SK-N-SH (cell line): ENCODE measurements around the gene KRTAP20-4. TPM values are rescaled to one million over a fixed set of nuclear protein-coding genes. Genes with fewer than 3 reads are reported as not detected.

Source experiments
- CTCF ChIA-PET: fragments of 300-600, 350-600 bp; formaldehyde crosslinking; extraction: SDS; loops from one replicate; lab custom pipeline; 2021; lab: Yijun Ruan, JAX
- POLR2A ChIA-PET: fragments of 350-600 bp; sonication (Branson Sonifier 250); formaldehyde crosslinking; extraction: SDS; loops from one replicate; lab custom pipeline; 2020; ENCODE audit warnings: antibody characterized with exemption, inconsistent platforms; lab: Yijun Ruan, JAX
- DNase-seq: peaks from one replicate; pipeline ENCODE4 v3.0.0; 2012
- H2AFZ ChIP-seq: fragments of 200-600 bp; sonication (generic); 2 replicates; pipeline ENCODE4 v1.8.1; 2016; ENCODE audit warnings: antibody characterized with exemption, mild to moderate bottlenecking, low read depth
- H3F3A ChIP-seq: fragments of 200-600 bp; sonication (generic); replicated peaks from 2 replicates; pipeline ENCODE3; 2016; ENCODE audit warnings: antibody characterized with exemption, mild to moderate bottlenecking; ENCODE audit not compliant: insufficient read depth
- H3K27ac ChIP-seq, 2 experiments: fragments of 200-500 bp in 1 of 2; fragments of 200-600 bp in 1 of 2; sonication (Bioruptor generic) in 1 of 2; sonication (generic), shearing (Covaris generic) in 1 of 2; 2 replicates each; pipeline versions ENCODE4 v1.5.1 to v1.6.1; 2014 to 2016; ENCODE audit warnings: low read depth in 2 of 2, inconsistent platforms in 1 of 2, low read length in 1 of 2, mild to moderate bottlenecking in 1 of 2, mixed read lengths in 1 of 2
- H3K27me3 ChIP-seq: fragments of 200-600 bp; sonication (generic), shearing (Covaris generic); 2 replicates; pipeline ENCODE4 v1.6.1; 2016; ENCODE audit warnings: mixed run types; ENCODE audit not compliant: insufficient read depth
- H3K36me3 ChIP-seq, 2 experiments: fragments of 200-500 bp in 1 of 2; fragments of 200-600 bp in 1 of 2; sonication (Bioruptor generic) in 1 of 2; sonication (generic) in 1 of 2; replicated peaks in 1 of 2; 2 replicates each; pipeline versions ENCODE3 to v1.5.1; 2014 to 2016; ENCODE audit warnings: low read length in 1 of 2, mild to moderate bottlenecking in 1 of 2; ENCODE audit not compliant: insufficient read depth in 2 of 2, control insufficient read depth in 1 of 2
- H3K4me1 ChIP-seq, 2 experiments: fragments of 200-500 bp in 1 of 2; fragments of 200-600 bp in 1 of 2; sonication (Bioruptor generic) in 1 of 2; sonication (generic), shearing (Covaris generic) in 1 of 2; 2 replicates each; pipeline versions ENCODE4 v1.5.1 to v1.6.1; 2014 to 2016; ENCODE audit warnings: low read depth in 1 of 2, low read length in 1 of 2, mixed run types in 1 of 2; ENCODE audit not compliant: insufficient read depth in 2 of 2, control insufficient read depth in 1 of 2
- H3K4me2 ChIP-seq: fragments of 200-600 bp; sonication (generic), shearing (Covaris generic); 2 replicates; pipeline ENCODE4 v1.6.1; 2017; ENCODE audit warnings: mixed run types
- H3K4me3 ChIP-seq, 2 experiments: fragments of 200-500 bp in 1 of 2; fragments of 200-600 bp in 1 of 2; sonication (Bioruptor generic) in 1 of 2; sonication (generic), shearing (Covaris generic) in 1 of 2; 2 replicates each; pipeline versions ENCODE4 v1.5.1 to v1.8.1; 2014 to 2016; ENCODE audit warnings: low read depth in 2 of 2, inconsistent platforms in 1 of 2, low read length in 1 of 2, mild to moderate bottlenecking in 1 of 2, mixed read lengths in 1 of 2, moderate library complexity in 1 of 2
- H3K79me2 ChIP-seq: fragments of 200-600 bp; sonication (generic); 2 replicates; pipeline ENCODE4 v1.8.1; 2017; ENCODE audit warnings: mild to moderate bottlenecking; ENCODE audit not compliant: insufficient read depth
- H3K9ac ChIP-seq: fragments of 200-600 bp; sonication (generic); 2 replicates; pipeline ENCODE4 v1.6.1; 2017; ENCODE audit warnings: mixed run types
- H3K9me2 ChIP-seq: fragments of 200-600 bp; sonication (generic); 2 replicates; pipeline ENCODE4 v1.6.1; 2017; ENCODE audit warnings: mixed run types
- H3K9me3 ChIP-seq: fragments of 200-600 bp; sonication (generic); 2 replicates; pipeline ENCODE4 v1.6.1; 2017; ENCODE audit warnings: mixed run types, mild to moderate bottlenecking, moderate library complexity
- H4K20me1 ChIP-seq: fragments of 200-600 bp; sonication (generic); 2 replicates; pipeline ENCODE4 v1.6.1; 2017; ENCODE audit warnings: mild to moderate bottlenecking, mixed run types; ENCODE audit not compliant: insufficient read depth
- CTCF ChIP-seq: fragments of 200-600 bp; sonication (generic); IDR thresholded peaks from 2 replicates; pipeline ENCODE4 v1.6.1; 2017; ENCODE audit warnings: antibody characterized with exemption, mild to moderate bottlenecking, moderate library complexity
- FOSL2 ChIP-seq: IDR thresholded peaks from 2 replicates; pipeline ENCODE4 v1.4.0; 2012; ENCODE audit warnings: low read depth, mild to moderate bottlenecking, moderate library complexity, borderline replicate concordance
- FOXJ3 ChIP-seq: sonication (generic); formaldehyde crosslinking; IDR thresholded peaks from 2 replicates; pipeline ENCODE4 v1.5.1; 2020; ENCODE audit warnings: mild to moderate bottlenecking, missing genetic modification reagents
- GABPA ChIP-seq: IDR thresholded peaks from 2 replicates; pipeline ENCODE4 v1.4.0; 2012; ENCODE audit warnings: low read depth, mild to moderate bottlenecking
- JUND ChIP-seq: IDR thresholded peaks from 2 replicates; pipeline ENCODE4 v1.4.0; 2012
- MEF2A ChIP-seq: IDR thresholded peaks from 2 replicates; pipeline ENCODE4 v1.4.0; 2012; ENCODE audit warnings: low read depth, borderline replicate concordance
- NRF1 ChIP-seq: IDR thresholded peaks from 2 replicates; pipeline ENCODE4 v1.6.1; 2012; ENCODE audit warnings: low read depth, mild to moderate bottlenecking, low read length
- PBX3 ChIP-seq: IDR thresholded peaks from 2 replicates; pipeline ENCODE4; 2012
- POLR2AphosphoS5 ChIP-seq: IDR thresholded peaks from 2 replicates; pipeline ENCODE4 v1.6.1; 2012; ENCODE audit warnings: low read depth, low read length
- RAD21 ChIP-seq: IDR thresholded peaks from 2 replicates; pipeline ENCODE4 v1.6.1; 2012; ENCODE audit warnings: mild to moderate bottlenecking, low read length
- RCOR1 ChIP-seq: fragments of 150-350 bp; IDR thresholded peaks from 2 replicates; pipeline ENCODE4 v1.6.1; 2017; ENCODE audit warnings: antibody characterized with exemption, low read length
- RXRA ChIP-seq: IDR thresholded peaks from 2 replicates; pipeline ENCODE4 v1.4.0; 2012; ENCODE audit warnings: low read depth, mild to moderate bottlenecking, borderline replicate concordance
- SIN3A ChIP-seq: IDR thresholded peaks from 2 replicates; pipeline ENCODE4 v1.6.1; 2012; ENCODE audit warnings: low read depth, mild to moderate bottlenecking, low read length, moderate library complexity, borderline replicate concordance
- TAF1 ChIP-seq: IDR thresholded peaks from 2 replicates; pipeline ENCODE4 v1.6.1; 2012; ENCODE audit warnings: low read depth, mild to moderate bottlenecking, low read length, moderate library complexity, borderline replicate concordance
- USF1 ChIP-seq: IDR thresholded peaks from 2 replicates; pipeline ENCODE4 v1.4.0; 2012; ENCODE audit warnings: low read depth, borderline replicate concordance
- USF2 ChIP-seq: fragments of 150-350 bp; IDR thresholded peaks from 2 replicates; pipeline ENCODE4 v1.6.1; 2017; ENCODE audit warnings: antibody characterized with exemption, low read length, low read depth, borderline replicate concordance
- YY1 ChIP-seq: IDR thresholded peaks from 2 replicates; pipeline ENCODE4 v1.4.0; 2012; ENCODE audit warnings: low read depth, mild to moderate bottlenecking
- ZBTB33 ChIP-seq: IDR thresholded peaks from 2 replicates; pipeline ENCODE4 v1.4.0; 2012; ENCODE audit warnings: low read depth, borderline replicate concordance
- WGBS: methylation state at CpG from one replicate; pipeline ENCODE4 v1.1.6; 2017; ENCODE audit warnings: low lambda C conversion rate; 5-methylcytosine and 5-hydroxymethylcytosine counted together
- polyA plus RNA-seq, 3 experiments: library from polyadenylated mRNA; depleted of rRNA; stranded (reverse); fragments of >200 nt; gene quantifications; 2 replicates each; pipeline ENCODE4 v1.2.3, GENCODE V29; 2012

The KRTAP20-4 gene
- polyA plus RNA-seq (2012; rRNA removed), result not detected in 2 replicates
- not detected in 2 replicates for polyA plus RNA-seq (2012; cell fraction: cytosol; rRNA removed)
- polyA plus RNA-seq (2012; cell fraction: nucleus; rRNA removed), result not detected in 2 replicates

- H3K27me3 ChIP-seq, result no peaks in the 10 kb centered on the region
- H3K4me1 ChIP-seq, result no peaks in the 10 kb centered on the region
- no peaks in the 10 kb centered on the region for H3K79me2 ChIP-seq
- H3F3A ChIP-seq, result no peaks in the 10 kb centered on the region
- no peak within 1 kb of the TSS for H3K9ac ChIP-seq
- no peak within 1 kb of the TSS for H2AFZ ChIP-seq
- DNase-seq, result no peak
- no peaks in the 10 kb centered on the region for H4K20me1 ChIP-seq
- 6% methylated on average over 3 of the region's 3 CpGs for WGBS
- H3K36me3 ChIP-seq, result no peaks in the 10 kb centered on the region
- POLR2A ChIA-PET, result no interaction called here
- no peak within 1 kb of the TSS; a peak in 1 of 4 replicates for H3K27ac ChIP-seq
- TF ChIP-seq RXRA (no peak), TAF1 (no peak), SIN3A (no peak), FOXJ3 (CRISPR knock-in tag) (no peak), NRF1 (no peak), USF2 (no peak), YY1 (no peak), GABPA (no peak), RCOR1 (no peak), JUND (no peak), CTCF (no peak)
- H3K4me3 ChIP-seq, result no peak within 1 kb of the TSS
- no peak within 1 kb of the TSS for H3K4me2 ChIP-seq
- no peaks in the 10 kb centered on the region for H3K9me2 ChIP-seq
- CTCF ChIA-PET, result no interaction called here
- H3K9me3 ChIP-seq, result no peaks in the 10 kb centered on the region
These were observed at the start of gene KRTAP20-4 for GRCh38 chr21:30620522-30620921. Gene KRTAP20-4 (plus strand): TSS chr21:30620627.

GRCh38 chr21:30577766-30578165, 42.7 kb upstream of the KRTAP20-4 start:
- ChIA-PET POLR2A (no interaction called here), CTCF (no interaction called here)
- no peaks in the 10 kb centered on the region for H3K4me1 ChIP-seq
- TF ChIP-seq FOXJ3 (CRISPR knock-in tag) (no peak), YY1 (no peak), POLR2AphosphoS5 (no peak), FOSL2 (no peak), USF2 (no peak), RAD21 (no peak), GABPA (no peak), ZBTB33 (no peak), PBX3 (no peak), SIN3A (no peak), USF1 (no peak), MEF2A (no peak)

More at GRCh38 chr21:30577766-30578165, 42.7 kb upstream of the KRTAP20-4 start:
- Histone ChIP-seq H3K36me3 (no peaks in the 10 kb centered on the region), H4K20me1 (no peaks in the 10 kb centered on the region), H2AFZ (no peak overlapping the region), H3K27me3 (no peaks in the 10 kb centered on the region; the same call in 1 of the 2 replicates), H3K27ac (no peak overlapping the region), H3K4me2 (no peak overlapping the region), H3K4me3 (no peak overlapping the region), H3K9me3 (no peaks in the 10 kb centered on the region), H3K9me2 (no peaks in the 10 kb centered on the region), H3F3A (no peaks in the 10 kb centered on the region), H3K9ac (no peak overlapping the region), H3K79me2 (no peaks in the 10 kb centered on the region)
- DNase-seq, result no peak
